ENCODE data around the gene SKAP1. TPM values are rescaled to one million over a fixed set of nuclear protein-coding genes. Genes with fewer than 3 reads are reported as not detected.

The SKAP1 gene
- total and polyA plus RNA-seq, 2 of the 13 experiments (the other 11 are each of a cell fraction or from before 2014, with no cell fraction given), result 0.21 TPM; not detected in 1

- TF ChIP-seq ZNF318 (CRISPR knock-in tag; IDR thresholded peaks at IDR 0.05) (no peak), NFIC (IDR thresholded peaks at IDR 0.05; ENCODE audit: low read length) (no peak), ZNF33B (CRISPR knock-in tag; IDR thresholded peaks at IDR 0.05) (no peak), ZNF724P (CRISPR knock-in tag; IDR thresholded peaks at IDR 0.05; ENCODE audit: borderline replicate concordance) (no peak), ZNF687 (CRISPR knock-in tag; IDR thresholded peaks at IDR 0.05) (no peak), NFYC (CRISPR knock-in tag; IDR thresholded peaks at IDR 0.05) (no peak), ZBTB7A (CRISPR knock-in tag; IDR thresholded peaks at IDR 0.05) (no peak), ZFP82 (CRISPR knock-in tag; IDR thresholded peaks at IDR 0.05; ENCODE audit: borderline replicate concordance) (no peak), SKIL (CRISPR knock-in tag; IDR thresholded peaks at IDR 0.05; ENCODE audit: borderline replicate concordance) (no peak)
Measured at GRCh38 chr17:48460052-48460451, 30.0 kb upstream of the SKAP1 start (continued).

Measured in HepG2 (cell line).